Iris pigment epithelial cell (primary cell): ENCODE data around the gene MOB1B.
"Not testable (repeated sequence)": the region's sequence is repeated elsewhere in the genome, so short reads cannot be mapped to it uniquely, and the experiment has no call there.

ENCODE experiments used
- DNase-seq: peaks from one replicate; pipeline ENCODE4 v3.0.0-alpha.2; 2011; ENCODE audit warnings: low read depth

Gene MOB1B

DNA sequence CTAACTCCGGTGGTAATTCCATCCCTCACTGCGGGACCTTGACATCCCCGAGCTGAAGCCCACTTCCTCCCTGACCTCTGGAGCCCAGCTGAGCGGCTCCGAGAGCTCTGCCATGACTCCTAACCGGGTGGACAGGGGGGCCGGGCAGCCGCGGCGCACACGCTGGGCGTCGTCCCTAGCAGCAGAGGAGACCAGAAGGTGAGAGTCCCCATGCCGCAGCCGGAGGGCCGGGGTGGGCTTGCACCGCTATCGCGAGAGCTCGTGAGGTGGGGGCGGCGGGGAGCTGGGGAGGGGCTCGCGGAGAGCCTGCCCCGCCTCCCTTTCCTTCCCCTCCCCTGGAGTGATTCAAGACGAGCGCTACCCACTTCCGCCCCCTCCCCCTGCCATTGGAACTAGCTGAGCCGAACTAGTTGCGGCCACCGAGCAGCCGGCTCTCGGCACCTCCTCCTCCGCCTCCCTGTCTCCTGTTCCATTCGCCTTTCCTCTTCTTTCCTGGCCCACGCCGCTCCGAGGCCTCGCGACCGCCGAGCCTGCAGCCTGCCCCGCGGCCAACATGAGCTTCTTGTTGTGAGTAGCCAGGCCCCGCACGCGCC, at the start of gene MOB1B:
Gene MOB1B (plus strand): TSS at position 386 of the 593 bp plus-strand sequence. CDS start 168 bp downstream, at position 554.
- peak; percentile 88 for DNase-seq

DNA sequence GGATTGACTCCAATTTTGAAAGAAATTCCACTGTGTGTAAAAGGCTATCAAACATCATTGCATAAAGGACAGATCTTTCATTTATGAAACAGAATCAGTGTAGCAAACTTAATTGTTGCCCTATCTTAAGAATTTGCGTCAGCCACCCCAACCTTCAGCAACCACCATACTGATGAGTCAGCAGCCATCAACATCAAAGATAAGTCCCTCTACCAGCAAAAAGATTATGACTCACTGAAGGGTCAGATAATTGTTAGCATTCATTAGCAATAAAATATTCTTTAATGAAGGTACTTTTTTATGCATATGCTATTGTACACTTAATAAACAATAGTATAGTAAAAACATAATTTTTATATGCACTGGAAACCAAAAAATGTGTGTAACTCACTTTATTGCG, 46.7 kb upstream of the MOB1B start:
- DNase-seq: peak; percentile 28

DNA sequence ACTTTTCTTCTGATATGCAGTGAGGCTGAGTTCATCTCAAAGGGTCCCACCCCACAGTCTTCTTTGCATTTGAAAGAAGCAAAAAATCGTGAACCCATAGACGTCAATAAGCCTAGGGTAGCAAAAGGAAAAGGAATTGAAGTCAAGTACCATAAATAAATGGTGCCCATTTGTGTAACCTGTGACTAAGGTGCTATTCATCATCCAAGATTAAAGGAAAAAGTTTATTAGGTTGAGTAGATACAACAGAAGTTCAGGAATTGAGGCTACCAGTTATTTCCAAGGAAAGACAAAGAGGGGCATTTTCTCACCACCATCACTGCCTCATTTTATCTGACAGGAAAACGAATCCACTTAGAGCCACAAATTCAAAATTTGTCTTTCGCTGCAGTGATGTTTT, 43.7 kb upstream of the MOB1B start:
- no peak for DNase-seq

DNA sequence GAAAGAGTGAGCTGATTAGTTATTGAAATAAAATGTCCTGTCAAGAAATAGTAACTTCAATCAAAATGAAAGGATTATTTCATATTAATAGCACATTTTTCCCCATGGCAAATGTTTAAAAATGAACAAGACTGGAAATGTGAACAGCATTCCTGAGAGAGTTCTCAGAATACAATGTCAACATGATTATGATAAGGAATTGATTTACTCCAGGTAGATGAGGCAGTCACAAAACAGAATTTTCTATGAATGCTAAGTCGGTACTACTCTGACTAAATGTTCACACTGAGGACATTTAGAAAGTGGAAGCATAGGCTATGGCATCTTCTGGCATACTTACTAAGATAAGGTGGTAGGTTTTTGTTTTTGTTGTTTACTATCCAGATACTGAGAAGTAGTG, 43.1 kb upstream of the MOB1B start:
- DNase-seq: no peak

DNA sequence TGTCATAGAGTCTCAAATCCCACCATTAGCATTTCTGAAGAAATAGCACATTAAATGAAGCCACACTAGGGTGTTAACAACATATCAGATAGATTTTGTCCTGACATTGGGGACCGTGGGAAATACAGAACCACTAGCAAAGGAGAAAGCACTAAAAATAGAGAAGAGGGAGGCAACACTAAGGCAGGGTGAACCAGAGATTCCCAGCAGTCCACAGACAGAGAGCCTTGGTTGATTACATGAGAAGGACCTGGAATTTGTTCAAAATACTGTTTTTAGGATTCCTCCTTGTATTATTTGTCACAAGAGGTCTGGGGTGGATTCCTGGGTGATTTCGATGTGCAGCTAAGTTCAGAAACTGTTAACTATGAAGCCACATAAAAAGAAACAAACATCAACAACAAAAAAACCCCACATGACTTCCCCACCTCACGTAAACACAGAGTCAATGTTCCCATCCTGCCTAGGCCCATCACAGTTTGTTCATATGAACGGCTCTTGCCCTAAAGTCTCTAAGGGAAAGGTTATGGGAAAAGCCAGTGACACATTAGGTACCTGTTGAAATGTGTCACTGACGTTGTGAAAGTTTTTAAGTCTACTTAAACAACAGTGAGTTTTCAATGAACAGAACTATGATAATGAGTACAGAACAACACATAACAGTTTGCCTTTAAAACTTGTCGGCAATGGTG, 38.9 kb upstream of the MOB1B start:
- no peak for DNase-seq

DNA sequence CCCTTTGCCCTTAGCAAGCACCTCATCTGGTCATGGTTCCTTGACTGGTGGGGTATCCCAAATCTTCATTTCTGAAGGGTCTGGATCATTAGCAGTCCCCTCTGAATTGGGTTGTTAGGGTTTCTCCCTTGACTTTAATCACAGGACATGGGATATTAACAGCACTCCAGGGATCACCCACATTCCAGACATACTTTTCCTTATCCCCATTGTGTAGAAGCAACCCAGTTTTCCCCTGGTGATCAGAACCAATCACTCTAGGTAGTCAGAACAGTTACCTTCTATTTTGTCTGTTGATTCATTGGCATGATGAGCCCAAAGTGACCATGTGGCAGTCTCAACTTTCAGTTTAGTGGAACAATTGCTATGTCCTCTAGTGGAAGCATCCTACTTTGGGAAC, 33.4 kb upstream of the MOB1B start:
- DNase-seq: no peak

DNA sequence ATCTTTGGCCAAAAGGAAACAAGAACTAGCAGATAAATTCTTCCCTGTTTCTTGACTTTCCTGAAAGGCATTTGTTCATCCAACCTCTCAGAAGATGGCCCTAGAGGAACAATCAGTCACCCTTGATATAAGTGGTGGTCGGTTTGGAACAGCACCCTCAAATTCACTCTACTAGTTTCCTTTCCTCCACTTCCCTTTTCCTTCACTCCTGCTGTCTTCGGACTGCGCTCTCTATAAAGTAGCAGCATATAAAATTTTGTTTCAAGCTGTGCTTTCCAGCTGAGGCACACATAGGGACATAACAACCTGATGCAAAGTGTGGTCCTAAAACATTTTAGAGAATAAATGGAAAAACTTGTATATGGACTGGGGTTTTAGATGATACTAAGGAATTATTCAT, 29.0 kb upstream of the MOB1B start:
- DNase-seq: no peak

DNA sequence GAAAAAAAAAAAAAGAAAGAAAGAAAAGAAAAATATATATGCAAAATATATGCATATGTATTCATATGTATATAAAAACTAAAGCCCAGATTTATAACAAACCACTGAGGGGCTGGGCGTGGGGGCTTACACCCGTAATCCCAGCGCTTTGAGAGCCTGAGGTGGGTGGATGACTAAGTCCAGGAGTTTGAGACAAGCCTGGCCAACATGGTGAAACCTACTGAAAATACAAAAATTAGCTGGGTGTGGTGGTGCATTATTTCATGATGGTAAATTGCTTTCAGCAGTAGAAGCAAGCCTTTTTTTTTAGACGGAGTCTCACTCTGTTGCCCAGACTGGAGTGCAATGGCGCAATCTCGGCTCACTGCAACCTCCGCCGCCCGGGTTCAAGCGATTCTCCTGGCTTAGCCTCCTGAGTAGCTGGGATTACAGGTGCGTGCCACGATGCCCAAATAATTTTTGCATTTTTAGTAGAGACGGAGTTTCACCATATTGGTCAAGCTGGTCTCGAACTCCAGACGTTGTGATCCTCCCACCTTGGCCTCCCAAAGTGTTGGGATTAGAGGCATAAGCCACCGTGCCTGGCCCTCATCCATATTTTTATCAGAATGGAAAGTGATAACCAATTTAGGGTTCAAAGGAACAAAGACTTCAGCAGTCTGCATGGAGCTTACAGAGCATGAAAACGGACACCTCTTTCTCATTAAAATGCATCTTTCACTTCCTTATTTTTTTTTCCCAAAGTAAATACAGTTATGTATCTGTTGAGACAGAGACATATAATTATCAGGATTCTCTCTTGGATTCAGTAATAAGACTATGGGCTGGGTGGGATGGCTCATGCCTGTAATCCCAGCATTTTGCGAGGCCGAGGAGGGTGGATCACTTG, 27.7 kb upstream of the MOB1B start:
- DNase-seq: no peak

DNA sequence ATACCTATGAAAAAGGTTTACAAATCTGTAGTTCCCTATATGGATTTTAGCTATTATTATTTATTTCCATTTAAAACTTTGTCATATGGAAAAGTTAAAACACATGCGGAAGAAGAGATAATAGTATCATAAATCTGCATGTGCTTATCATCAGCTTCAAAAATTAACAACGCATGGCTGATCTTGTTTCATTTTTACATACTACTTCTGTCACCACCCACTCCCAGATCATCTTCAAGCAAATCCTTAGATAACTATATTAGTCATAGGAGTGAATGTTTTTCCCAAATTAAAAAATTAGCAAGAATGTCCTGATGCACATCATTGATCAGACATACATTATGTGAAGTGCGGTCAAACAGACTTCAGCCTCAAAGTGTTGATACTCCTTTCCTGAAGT, 24.6 kb upstream of the MOB1B start:
- DNase-seq: no peak

DNA sequence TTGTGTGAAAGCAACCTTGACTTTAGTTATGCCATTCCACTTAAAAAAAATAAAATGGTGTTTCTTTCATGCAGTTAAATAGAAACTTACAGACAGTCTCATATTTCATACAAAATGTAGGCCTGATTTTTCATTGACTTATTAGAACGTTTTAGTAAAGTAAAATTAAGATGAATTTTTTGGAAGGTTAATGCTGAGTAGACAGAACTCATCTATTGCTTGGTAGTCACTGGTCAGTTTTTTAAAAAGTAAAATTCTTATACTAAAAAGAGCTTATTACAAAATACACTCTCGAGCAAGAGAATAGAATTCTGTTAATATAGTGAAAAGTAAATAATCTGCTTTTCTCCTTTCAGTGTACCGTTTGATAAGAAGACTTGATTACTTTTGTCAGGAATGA, 21.4 kb upstream of the MOB1B start:
- no peak for DNase-seq

DNA sequence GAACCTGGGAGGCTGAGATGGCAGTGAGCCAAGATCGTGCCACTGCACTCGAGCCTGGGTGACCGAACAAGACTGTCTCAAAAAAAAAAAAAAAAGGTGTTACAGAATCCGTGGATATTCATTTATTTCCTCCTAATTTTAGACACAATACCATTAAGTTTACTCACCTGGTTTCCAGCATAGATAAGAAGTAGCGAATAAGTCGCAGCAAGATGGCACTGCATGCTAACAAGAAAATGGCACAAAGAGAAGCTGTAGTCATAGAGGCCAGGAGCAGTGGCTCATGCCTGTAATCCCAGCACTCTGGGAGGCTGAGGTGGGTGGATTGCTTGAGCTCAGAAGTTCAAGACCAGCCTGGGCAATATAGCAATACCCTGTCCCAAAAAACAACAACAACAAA, 17.0 kb upstream of the MOB1B start:
- DNase-seq: no peak

DNA sequence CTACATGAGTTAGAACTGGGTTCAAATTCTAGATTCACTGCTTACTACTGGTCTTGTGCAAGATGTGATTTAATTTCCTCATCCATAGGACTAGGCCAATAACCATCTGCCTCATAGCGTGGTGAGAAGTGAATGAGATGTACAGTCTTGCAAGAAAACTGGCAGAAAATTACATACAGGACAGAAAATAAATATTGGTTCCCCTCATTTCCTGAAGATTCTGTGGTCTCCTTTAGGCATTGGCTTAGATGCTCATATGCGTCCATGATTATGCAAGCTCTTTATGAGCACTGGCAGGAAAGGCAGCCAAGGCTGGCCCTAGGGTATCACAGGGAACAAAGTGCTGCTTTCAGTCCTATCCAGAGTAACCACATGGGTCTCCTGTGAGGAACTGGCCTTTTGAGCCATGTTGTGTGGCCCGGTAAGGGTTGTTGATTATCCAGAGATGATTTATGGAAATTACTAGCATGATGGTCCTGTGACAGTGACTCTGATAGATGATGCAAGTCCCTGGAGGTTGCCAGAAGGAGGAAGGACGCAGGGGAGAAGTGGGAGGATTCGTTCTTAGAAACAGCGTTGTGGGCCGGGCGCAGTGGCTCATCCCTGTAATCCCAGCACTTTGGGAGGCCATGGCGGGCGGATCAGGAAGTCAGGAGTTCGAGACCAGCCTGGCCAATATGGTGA, 9.9 kb upstream of the MOB1B start:
- no peak for DNase-seq

DNA sequence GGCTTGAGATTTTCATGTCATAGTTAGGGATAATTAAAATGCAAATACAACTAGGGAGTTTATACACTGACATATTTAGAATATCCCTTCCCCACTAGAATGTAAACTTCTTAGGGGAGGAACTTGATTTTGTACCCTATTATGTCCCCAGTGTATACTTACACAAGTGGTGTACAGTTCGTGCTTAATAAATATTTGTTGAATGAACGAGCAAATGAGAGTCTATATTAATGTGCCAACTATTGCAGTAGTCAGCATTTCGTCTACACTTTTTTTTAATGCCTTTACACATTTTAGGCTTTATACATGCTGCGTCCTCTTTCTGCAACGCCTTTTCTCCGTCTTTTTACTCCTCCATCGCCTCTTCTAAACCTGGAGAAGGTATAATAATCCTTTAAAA, 8.4 kb upstream of the MOB1B start:
- no peak for DNase-seq

DNA sequence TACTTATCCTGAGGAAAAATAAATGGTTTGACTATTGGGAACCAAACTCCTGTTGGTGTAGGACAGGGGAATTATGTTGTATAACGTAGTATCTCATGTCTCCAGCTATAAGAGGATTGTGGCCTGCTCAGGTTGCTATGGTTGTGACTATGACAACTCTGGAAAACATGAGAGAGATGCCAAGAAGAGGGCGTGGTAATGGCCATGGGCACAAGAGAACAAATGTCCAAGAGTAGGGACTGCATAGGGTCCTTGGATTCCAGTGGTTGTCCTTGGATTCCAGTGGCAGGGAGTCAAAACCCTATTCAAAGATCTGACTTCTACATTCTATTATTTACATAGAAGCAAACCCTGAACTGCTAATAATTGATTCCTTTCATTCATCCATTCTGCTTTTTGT, 6.8 kb upstream of the MOB1B start:
- no peak for DNase-seq

DNA sequence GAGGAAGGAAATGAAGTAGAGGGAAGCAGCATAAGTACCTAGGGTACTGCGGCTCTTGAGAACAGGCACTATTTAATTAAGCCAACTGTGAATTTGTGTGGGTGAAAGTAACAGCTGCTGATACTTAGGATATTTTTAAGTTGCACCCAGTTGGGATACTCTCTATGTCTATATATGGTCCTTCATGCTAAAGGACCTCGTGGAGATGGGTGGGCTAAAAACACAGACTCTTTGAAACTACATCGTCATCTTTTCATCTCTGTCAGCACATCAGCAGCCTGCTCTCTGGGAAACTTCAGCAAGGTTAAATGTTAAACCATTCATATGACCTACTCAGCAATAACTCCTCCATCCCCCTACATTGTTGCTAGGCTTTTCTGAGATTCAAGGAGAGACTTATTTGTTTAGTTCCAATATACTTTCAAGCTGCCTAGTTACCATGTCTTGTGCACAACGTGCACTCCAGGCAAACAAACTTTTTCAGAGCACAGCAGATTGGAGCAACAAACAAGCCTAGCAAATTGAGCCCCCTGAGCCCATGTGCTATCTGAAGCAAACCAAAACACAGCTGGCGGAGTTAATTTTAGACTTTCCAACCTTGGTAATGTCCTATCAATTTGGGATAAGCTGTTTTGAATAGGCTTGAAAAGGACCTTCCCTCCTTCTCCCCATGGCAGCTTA, 6.2 kb upstream of the MOB1B start:
- no peak for DNase-seq

DNA sequence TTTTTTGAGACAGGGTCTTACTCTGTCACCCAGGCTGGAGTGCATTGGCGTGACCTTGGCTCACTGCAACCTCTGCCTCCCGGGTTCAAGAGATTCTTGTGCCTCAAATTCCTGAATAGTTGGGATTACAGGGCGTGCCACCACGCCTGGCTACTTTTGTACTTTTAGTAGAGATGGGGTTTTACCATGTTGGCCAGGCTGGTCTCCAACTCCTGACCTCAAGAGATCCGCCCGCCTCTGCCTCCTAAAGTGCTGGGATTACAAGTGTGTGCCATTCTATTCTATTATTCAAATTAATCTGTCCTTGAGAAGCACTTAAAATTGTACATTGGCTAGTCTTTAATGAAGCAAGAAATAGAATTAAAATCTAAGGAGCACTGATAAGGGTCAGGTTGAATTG, 3.6 kb upstream of the MOB1B start:
- DNase-seq: not testable (repeated sequence)

DNA sequence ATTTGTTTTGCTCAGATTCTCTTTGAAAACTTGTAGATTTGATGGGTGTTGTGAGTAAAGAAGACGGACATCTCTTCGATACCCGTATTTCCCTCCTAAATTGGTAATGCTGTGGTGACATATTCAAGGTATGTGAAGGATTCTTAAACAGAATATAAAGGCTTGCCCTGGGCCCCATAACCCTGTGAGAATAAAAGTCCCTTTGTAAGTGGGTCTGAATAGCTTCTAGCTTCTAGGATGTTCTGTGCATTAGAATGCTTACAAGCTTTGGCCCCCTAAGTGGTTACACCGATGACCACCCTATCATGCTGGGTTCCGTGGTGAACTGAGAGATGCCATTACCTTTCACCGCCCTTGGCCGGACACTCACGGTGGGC, 574 bp upstream of the MOB1B start:
- DNase-seq: no peak

DNA sequence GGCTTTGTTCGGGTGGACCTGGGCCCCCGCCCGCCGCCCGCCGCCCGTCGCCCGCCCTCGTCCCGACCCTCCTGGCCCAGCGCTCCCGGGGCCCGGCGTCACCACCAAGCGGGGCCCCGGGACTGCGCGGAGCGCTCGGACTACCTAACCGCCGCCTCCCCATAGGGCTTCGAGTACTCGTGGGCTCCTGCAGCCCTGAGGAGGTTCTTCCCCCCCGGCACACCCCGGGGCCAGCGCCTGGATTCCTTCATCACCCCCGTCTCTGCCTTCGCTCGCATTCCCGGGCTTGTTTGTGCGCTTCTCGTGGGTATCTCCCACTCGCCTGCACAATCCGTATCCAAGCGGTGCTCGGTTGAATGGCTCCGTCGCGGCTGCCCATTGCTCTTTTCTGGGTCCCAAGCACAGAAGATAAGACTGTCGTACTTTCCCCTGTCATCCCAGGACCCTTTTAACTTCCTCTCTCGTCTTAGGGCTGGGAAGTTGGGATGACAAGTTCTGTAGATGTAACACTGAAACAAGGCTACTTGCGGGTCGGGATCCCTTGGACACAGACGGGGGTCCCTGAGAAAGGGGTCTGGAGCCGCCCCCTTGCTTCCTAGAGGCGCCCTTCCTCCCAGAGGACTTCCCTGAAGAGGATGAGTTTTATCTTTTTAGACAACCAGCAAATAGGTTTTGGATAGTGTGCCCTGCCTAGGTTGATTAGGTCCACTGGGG, 565 bp downstream of the MOB1B start:
- peak; percentile 45 for DNase-seq

DNA sequence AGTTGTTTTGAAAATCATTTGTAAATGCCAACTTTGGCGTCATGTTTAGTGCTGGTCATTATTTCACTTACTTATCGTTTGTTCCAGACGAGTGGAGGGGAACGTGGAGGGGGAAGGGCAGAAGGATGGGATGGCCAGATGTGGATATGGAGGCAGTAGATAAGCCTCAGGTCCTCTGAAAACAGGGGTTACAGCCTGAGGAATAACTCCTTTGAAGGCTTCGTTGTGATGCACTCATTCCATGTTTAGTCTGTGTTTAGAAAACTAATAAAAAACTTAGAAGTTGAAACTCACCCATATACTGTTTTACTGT, 1.1 kb downstream of the MOB1B start:
- DNase-seq: no peak

DNA sequence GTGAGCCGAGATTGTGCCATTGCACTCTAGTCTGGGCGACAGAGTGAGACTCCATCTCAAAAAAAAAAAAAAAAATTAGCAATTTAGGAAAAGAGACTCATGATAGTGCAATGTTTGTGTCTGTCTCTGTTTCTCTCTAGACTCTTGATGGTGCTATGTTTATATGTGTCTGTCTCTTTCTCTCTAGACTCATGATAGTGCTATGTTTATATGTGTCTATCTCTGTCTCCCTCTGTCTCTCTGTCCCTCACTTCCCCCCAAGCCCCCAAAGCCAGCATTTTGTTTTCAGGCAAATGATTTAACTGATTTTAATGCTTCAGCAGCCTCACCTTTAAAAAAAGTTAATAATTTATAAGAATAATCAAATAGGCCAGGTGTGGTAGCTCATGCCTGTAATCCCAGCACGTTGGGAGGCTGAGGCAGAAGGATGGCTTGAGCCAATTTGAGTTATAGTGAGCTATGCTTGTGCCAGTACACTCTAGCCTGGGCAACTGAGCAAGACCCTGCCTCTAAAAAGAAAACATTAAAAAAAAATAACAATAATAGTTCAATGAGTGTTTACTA, 6.9 kb downstream of the MOB1B start:
- no peak for DNase-seq

DNA sequence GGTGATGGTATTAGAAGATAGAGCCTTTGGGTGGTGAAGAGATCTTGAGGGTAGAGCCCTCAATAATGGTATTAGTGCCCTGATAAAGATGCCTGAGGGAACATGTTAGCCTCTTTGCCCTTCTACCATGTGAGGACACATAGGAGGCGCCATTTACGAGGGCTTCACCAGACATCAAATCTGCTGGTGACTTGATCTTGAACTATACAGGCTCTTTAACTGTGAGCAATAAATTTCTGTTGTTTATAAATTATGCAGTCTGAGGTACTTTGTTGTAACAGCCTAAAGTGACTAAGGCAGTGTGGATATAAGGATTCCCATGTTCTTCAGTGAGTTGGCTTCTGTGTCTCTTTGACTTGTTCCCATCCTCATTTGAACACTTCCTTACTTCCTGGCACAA, 11.8 kb downstream of the MOB1B start:
- peak; percentile 37 for DNase-seq
